Measurements from ENCODE around the gene IQCH. TPM values are rescaled to one million over a fixed set of nuclear protein-coding genes. Genes with fewer than 3 reads are reported as not detected.
A peak's percentile ranks its signal among the peaks of the same experiment; 100 is the strongest.

Gene IQCH
- total RNA-seq, 2 donors from 2014 or later: 1.6 to 6.7 TPM

DNA sequence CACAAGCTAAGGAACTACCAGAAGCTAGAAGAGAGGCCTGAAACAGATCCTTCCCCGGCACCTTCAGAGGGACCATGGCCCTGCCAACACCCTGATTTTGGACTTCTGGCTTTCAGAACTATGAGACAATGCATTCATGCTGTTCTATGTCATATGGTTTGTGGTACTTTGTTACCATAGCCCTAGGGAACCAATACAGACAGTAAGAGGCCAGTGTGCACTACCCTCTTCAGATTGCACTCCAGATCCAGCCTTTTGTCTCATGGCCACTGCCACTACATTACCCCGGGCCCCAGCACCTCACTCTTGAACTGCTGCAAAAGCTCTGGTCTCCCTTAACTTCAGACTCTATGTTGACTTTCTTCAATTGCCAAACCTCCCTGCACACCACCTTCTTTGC, 24.1 kb upstream of the IQCH start:
- 85 to 100% methylated on average over 2 of the region's 2 CpGs for WGBS, 2 donors
- TF ChIP-seq, protein P1, sequence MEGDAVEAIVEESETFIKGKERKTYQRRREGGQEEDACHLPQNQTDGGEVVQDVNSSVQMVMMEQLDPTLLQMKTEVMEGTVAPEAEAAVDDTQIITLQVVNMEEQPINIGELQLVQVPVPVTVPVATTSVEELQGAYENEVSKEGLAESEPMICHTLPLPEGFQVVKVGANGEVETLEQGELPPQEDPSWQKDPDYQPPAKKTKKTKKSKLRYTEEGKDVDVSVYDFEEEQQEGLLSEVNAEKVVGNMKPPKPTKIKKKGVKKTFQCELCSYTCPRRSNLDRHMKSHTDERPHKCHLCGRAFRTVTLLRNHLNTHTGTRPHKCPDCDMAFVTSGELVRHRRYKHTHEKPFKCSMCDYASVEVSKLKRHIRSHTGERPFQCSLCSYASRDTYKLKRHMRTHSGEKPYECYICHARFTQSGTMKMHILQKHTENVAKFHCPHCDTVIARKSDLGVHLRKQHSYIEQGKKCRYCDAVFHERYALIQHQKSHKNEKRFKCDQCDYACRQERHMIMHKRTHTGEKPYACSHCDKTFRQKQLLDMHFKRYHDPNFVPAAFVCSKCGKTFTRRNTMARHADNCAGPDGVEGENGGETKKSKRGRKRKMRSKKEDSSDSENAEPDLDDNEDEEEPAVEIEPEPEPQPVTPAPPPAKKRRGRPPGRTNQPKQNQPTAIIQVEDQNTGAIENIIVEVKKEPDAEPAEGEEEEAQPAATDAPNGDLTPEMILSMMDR (IDR thresholded peaks at IDR 0.05): no peak
- no peak for TF ChIP-seq POLR2A (IDR thresholded peaks at IDR 0.05)
- ATAC-seq (no peak), DNase-seq (no peak)
- Histone ChIP-seq H3K4me1 (peaks cover 8% of the 10 kb centered on the region), H3K36me3 (replicated peaks in 1 of 2; ENCODE audit: insufficient read depth in 1 of 2, low read depth in 2 of 2) (peaks cover 0 to 4% of the 10 kb centered on the region in 2 donors), H3K27ac (no peak overlapping the region), H3K9me3 (no peaks in the 10 kb centered on the region), H3K27me3 (no peaks in the 10 kb centered on the region), H3K4me3 (no peak overlapping the region)
- intact Hi-C loops (cut with DNase I): no loop called here

- DNase-seq (peak in 2 of 4 donors; percentile 8 to 17), ATAC-seq (no peak)
- TF ChIP-seq, protein P1 (IDR thresholded peaks at IDR 0.05): no peak
- TF ChIP-seq POLR2A (IDR thresholded peaks at IDR 0.05): no peak
- WGBS, 2 donors: 33 to 48% methylated on average over 3 of the region's 3 CpGs
- Histone ChIP-seq H3K9me3 (no peaks in the 10 kb centered on the region), H3K27me3 (no peaks in the 10 kb centered on the region), H3K4me3 (no peak overlapping the region), H3K36me3 (replicated peaks in 1 of 2; ENCODE audit: insufficient read depth in 1 of 2, low read depth in 2 of 2) (peaks cover 0 to 4% of the 10 kb centered on the region in 2 donors), H3K27ac (no peak overlapping the region), H3K4me1 (peaks cover 8% of the 10 kb centered on the region)
- intact Hi-C loops (cut with DNase I): no loop called here
These were observed 22.0 kb upstream of the IQCH start for GRCh38 chr15:67232591-67232990.

GRCh38 chr15:67240235-67241131, 14.1 kb upstream of the IQCH start:
- Histone ChIP-seq H3K9me3 (no peaks in the 10 kb centered on the region), H3K4me1 (peaks cover 19% of the 10 kb centered on the region), H3K27me3 (no peaks in the 10 kb centered on the region), H3K4me3 (no peak overlapping the region), H3K27ac (peak overlapping the region in 2 of 4 donors; percentile 2 to 29), H3K36me3 (replicated peaks in 1 of 2; ENCODE audit: insufficient read depth in 1 of 2, low read depth in 2 of 2) (no peaks in the 10 kb centered on the region)
- 9 to 18% methylated on average over 3 of the region's 3 CpGs for WGBS, 2 donors
- intact Hi-C loops (cut with DNase I): no loop called here
- no peak for TF ChIP-seq POLR2A (IDR thresholded peaks at IDR 0.05)
- TF ChIP-seq, protein P1 (IDR thresholded peaks at IDR 0.05): peak in 6 of 7 experiments; percentile 10 to 59 (median 51)
- DNase-seq: peak; percentile 42 to 66 (median 56)
- ATAC-seq: peak; percentile 69

DNA sequence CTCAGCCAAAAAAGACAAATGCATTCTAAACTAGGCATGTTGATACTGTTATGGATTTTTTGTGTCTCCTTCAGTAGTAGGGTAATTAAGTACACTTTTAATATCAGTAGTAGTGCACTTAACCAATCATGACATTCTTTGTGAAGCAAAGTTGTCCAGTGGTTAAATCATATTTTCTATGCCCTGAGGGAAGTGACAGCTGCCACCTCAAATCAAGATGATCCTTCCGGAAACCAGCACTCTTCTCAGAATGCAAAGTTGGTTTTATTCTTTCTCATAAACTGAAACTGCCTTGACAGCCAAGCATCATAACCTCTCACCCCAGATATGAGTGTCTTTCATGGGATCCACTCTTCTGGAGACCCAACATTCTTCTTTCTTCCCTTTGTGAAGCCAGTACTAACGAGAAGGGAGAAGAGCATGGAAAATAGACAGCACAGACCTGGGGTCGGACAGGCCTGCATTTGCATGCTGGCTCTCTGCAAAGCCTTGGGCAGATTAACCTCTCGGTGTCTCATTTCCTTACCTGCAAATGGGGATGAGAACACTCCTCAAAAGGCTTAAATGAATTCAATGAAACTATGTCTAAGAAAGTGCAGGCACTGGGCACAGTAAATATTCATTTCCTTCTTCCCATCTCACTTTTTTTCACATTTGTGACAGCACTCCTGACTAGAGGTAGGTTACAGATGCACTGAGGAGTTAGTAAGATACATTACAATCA, 13.3 kb upstream of the IQCH start:
- Histone ChIP-seq H3K27ac (no peak overlapping the region), H3K27me3 (no peaks in the 10 kb centered on the region), H3K36me3 (replicated peaks in 1 of 2; ENCODE audit: insufficient read depth in 1 of 2, low read depth in 2 of 2) (no peaks in the 10 kb centered on the region), H3K4me1 (peaks cover 19% of the 10 kb centered on the region), H3K4me3 (no peak overlapping the region), H3K9me3 (no peaks in the 10 kb centered on the region)
- DNase-seq (no peak), ATAC-seq (no peak)
- TF ChIP-seq, protein P1 (IDR thresholded peaks at IDR 0.05): no peak
- no peak for TF ChIP-seq POLR2A (IDR thresholded peaks at IDR 0.05)
- WGBS, 2 donors: 64 to 67% methylated on average over 4 of the region's 4 CpGs
- intact Hi-C loops (cut with DNase I): no loop called here

Measured in body of pancreas (tissue), 4 donors.